GM18508 (cell line): Measurements from ENCODE around the gene PLA2G4E.

Experiments used
- ATAC-seq: cut with Tn5 transposase; IDR thresholded peaks from one replicate; pipeline ENCODE4 v1.9.1; 2021; ENCODE audit warnings: moderate number of reproducible peaks; ENCODE audit not compliant: insufficient read depth, unreplicated experiment

The PLA2G4E gene

DNA sequence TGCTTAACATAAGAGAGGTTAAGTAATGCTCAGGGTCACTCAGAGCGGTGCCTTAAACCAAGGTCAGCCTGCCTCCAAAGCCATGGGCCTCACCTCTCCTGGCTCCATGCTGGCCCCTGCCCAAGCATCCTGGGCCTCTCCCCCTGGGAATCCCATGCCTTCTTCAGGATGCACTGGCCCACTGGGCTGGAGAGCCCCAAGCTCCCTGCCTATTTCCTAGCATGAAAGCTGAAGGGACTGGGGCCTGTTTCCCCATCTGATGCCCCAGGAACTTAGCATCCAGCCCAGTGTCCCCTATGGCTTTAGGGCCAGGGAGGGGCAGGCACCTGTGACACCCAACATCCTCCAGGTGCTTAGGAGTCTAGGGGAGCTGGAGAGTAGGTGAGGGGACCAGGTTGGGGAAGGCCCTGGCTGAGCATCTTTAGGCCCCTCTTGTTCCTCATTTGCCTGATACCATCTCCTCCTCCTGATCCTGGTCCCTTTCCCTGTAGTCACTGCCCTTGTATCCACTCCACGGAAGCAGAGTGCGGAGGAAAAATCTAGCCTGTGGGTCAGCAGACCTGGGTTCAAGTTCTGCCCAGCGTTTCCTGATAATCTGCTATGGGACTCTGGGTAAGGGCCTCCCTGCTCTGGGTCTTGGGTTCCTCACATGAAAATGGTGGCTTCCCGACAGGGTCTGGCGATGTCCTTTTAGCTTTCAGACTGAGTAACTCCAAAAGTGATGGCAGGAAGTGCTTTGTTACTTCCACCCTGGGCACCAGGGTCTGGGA is 77.1 kb downstream of the PLA2G4E start:
- no peak for ATAC-seq

DNA sequence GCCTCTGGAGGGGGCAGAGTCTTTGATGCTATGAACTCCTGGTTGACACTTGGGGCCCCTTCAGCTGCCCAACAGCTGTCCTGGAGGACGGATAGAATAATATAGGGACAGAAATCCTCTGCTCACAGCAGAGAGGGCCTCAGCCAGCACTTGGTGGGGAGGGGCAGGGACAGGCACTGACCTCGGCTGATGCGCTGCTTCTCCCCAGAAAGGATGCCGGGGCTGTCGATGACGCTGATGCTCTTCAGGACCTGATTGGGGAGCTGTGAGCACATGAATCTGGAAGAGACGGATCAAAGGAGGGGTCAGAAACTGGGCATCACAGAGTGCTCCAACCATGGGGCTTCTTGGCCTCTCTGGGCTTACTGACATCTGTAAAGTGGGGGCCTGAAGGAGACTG is 78.0 kb downstream of the PLA2G4E start:
- ATAC-seq: no peak

DNA sequence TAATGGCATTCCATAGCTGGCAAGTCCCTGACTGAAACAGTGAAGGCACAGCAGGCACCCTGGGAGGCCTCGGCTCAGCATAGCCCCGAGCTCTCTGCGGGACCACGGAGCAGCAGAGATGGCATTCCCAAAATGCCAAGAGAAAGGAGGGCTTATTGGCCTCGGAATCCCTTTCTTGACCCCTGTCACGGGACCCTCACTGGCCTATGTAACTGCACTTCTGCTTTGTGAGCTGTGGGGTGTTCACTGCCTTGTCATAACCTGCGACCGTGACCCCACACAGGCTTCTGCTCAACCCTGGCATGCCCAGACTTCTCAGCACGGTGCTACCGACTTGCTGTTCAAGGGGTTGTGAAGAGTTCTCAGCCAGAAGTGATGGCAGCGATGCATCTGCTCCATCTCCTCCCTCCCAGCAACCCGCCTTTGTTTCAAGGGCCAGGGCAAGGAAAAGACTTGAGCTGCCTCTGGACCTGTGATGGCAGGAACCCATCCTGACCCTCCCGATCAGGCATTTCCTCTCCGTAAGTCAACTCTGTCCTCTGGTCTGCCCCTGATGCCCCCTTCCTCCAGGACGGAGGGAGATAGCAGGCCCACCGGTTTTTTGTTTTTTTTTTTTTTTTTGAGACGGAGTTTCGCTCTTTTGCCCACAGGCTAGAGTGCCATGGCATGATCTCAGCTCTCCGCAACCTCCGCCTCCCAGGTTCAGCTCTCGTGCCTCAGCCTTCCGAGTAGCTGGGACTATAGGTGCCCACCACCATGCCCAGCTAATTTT is 79.0 kb downstream of the PLA2G4E start:
- ATAC-seq: no peak

DNA sequence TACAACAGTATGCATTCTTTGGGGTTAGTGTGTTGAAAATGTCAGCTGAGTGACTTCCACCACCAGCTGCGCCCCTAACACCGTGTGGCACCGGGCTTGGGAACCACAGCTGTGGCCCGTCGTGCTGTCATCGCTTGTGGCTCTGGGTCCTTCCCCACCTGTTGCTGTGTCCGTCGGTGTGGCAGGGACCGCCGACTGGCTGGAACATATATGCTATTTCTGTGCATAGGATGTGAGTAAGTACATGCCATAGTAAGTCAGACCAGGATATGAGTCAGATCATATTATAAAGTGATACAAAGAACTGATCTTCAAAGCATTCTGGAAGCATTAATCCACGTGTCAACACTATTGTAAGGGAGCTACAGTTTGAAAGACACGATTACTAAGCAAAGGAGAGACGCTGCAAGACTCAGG is 80.4 kb downstream of the PLA2G4E start:
- ATAC-seq: no peak

DNA sequence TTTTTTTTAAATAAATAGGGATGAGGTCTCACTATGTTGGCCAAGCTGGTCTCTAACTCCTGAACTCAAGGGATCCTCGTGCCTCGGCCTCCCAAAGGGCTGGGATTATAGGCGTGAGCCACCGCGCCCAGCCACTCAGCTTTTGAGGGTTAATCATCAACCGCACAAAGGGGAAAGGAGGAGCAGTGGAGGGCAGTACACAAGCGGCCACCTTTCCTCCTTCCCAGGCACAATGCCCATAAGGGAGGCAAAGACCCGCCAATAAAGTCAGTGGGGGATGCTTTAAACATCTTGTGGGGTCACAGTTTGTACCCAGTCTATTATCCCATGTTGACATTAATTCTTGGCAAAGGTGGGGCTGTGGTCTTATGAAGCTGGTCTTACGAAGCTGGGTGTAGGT is 80.9 kb downstream of the PLA2G4E start:
- ATAC-seq: no peak

DNA sequence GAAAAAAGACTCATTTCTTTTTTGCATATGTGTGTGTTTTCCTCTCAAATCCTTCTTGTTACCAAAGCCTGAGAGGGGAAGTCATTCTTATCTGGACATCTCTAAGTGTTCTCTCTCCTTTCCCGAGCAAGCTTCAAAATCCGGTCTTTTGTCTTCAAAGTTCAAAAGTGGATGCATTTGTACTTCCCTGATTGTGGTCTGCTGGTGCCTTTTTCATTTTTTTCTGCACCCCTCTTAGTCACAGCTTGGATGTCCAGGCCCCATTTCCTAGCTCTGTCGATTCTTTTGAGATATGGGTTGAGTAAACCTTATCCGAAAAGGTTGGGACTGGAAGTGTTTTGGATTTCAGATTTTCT is 83.3 kb downstream of the PLA2G4E start:
- no peak for ATAC-seq

DNA sequence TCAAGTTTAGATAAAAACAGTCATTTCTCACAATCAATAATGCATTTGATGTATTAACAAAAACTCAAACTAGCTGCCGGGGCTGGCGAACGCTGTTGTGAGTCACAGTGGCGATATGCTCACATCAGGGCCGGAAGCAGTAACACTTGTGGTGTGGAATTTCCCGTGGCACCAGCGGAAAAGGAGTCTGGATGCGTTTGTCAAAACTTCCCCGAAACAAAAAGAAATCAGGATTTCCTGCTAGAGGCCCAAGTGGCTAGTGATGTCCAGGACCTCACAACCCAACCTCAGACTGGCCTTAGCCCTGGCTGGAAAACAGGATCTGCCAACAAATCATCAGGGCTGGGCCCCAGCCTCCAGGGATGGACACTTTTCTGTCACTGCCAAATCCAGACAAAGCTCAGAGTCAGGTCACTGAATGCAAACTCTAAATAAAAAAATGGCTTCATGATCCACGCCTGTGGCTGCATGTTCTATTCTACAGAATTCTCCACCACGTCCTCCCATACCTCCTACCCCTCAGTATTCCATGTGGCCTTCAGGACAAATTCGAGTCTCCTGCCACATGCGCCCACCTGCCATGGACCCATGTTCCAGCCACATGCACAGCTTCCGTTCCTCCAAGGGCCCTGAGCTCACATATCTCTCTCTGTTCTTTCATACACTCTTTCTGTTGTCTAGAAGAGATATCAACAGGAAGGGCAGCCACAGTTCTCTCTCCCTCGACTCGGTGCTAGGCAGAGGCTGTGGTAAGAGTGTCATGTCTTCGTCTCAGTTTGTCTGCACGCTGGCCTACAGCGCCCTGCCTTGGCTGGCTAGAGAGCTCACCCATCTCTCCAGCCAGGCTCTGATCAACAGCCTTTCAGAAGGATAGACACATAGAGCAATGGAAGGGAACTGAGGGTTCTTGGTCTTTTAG is 83.9 kb downstream of the PLA2G4E start:
- no peak for ATAC-seq

DNA sequence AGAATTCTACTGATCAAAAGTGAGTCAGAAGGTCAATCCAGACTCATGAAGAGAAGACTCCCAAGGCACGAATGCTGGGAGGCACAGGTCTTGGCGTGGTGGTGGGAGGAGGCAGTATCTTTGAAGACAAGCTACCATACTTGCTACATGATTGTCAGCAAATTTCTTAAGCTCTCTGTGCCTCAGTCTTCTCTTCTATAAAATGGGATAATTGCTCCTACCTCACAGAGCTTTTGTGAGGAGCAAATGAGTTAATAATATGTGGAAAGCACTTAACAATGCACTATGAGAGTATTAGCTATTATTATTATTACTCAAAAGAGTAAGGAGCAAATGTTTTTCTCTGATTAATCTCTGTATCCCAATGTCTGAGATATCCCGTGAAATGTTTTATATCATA is 84.7 kb downstream of the PLA2G4E start:
- ATAC-seq: no peak

DNA sequence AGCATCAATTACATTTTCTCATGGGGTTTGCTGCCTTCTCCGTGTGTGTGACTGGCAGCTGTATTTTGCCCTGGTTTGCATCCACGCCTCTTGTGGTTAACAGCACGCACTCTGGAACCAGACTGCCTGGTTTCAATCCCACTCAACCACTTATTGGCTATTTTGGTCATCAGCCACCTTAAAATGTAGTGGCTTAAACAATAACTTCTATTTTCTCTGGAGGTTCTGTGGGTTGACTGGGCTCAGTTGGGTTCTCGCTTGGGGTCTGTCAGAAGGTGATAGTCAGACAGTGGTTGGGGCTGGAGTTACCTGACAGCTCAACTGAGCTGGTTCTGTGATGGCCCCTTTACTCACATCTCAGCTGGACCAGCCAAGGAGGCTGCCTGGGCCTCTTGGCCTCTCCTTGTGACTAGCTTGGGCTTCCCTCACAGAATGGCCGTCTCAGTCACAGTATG is 85.2 kb downstream of the PLA2G4E start:
- no peak for ATAC-seq

DNA sequence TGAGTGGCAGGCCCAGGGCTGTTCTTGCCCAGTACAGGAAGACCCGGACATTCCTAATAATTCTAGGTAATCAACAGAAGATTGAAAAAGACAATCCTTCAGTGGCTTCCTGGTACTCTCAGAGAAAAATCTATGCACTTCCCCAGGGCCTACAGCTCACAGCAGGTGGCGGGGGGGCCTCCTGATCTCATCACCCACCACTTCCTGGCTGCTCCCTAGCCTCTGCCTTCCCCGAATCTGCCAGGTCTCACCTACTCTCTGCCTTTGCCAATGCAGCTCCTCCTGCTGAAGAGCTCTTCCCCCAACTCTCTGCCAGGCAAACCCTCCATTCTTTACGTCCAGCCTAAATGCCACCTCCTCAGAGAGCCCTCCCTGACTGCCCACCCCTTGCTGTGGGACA is 86.0 kb downstream of the PLA2G4E start:
- no peak for ATAC-seq

GRCh38 chr15:41933771-41934170 is 87.1 kb downstream of the PLA2G4E start:
- no peak for ATAC-seq

DNA sequence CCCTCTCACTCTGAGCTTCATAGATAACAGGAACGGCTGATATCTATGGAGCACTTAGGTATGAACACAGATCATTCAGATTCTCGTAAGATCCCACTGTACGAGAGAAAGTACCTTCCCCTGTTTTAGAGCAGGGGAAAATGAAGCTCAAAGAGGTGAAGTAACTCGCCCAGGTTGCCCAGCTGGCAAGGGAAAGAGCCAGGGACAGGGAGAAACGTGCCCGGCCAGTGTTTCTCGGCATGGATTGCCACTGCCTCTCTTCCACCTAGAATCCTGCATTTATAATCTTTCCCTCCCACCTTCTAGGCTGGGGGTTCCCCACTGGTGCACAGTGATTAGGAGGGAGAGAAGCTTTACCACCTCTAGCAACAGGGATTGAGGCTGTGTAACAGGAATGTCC is 87.5 kb downstream of the PLA2G4E start:
- ATAC-seq: no peak

DNA sequence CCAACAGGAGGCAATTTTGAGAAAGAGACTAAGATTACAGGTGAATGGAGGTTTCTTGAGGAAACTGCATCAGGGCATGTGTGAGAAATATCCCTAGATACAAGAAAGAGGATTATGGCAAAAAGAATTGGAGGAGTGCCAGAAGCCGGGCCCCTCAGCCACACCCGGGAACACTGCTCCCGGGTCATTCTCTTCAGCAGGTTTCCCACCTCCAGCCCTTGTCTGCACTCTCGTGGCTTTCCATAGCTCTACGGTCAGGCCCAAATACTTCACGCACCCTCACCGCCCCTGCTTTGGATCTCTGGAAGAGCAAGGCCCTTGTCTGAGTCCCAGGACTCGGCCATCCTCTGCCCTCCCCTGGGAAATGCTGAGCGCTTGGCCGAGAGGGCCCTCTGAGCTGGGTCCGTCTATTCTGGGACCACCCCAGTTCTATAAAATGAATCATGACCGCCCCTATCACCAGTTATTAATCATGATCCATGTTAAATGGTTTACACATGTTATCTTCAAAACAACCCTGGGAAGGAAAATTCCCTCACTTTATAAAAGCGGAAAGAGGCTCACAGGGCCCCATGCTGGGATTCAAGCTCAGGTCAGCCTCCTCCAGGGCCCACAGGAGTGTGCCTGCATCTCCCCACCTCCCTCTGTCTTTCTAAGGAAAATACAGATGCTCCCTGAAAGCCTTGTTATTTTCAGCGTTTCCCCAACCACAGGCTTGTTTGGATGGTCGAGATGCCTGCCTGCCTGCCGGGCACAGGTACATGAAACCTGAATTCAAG is 88.1 kb downstream of the PLA2G4E start:
- ATAC-seq: no peak

GRCh38 chr15:41932101-41932500 is 88.7 kb downstream of the PLA2G4E start:
- no peak for ATAC-seq
